Measurements from ENCODE around the gene GAB3.

GRCh38 chrX:154711264-154711663 lies 39.6 kb downstream of the GAB3 start:
- TF ChIP-seq CTCF (conservative IDR thresholded peaks at IDR 0.05; ENCODE audit: low read depth, low read length) (no peak), EZH2 (IDR thresholded peaks at IDR 0.05; ENCODE audit: borderline replicate concordance, low read depth, low read length, poor library complexity, severe bottlenecking) (no peak)
